ENCODE measurements around the gene NEGR1.

NEGR1 gene

DNA sequence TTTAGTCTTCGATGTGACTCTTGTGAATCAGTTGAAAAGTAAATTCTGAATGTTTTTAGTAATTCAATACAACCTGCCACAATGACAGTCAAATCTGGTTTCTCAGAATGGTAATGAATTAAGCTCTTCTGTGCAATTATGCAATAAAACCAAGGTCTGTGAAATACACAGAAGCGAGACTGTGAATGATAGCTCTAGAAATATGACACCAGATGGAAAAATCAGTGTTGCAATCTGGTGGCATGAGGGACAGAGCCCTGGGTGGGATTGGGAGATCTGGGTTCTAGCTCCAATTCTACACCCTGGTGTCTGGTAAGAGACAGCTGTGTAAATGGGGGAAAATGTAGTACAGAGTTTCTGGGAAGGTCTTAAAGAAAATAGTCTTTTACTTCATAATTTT lies 615.1 kb downstream of the NEGR1 start:
- no peak for FAIRE-seq

DNA sequence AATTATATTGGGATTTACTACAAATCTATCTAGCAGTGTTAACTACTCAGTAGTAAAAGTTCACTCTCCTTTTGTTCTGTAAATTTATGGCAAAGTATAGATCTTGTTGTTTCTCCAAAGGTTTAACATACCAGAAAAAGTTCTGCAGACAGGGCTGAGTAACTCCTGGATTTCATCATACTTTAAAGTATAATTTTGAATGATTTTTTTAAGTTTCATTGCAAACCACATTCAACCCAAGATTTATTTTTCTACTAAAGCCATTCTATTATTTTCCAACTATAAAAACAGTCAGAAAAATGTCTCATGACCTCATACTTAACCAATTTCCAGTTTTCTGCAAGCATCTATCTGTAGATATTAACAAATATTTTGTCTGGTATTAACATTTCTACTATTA lies 615.7 kb downstream of the NEGR1 start:
- no peak for FAIRE-seq

DNA sequence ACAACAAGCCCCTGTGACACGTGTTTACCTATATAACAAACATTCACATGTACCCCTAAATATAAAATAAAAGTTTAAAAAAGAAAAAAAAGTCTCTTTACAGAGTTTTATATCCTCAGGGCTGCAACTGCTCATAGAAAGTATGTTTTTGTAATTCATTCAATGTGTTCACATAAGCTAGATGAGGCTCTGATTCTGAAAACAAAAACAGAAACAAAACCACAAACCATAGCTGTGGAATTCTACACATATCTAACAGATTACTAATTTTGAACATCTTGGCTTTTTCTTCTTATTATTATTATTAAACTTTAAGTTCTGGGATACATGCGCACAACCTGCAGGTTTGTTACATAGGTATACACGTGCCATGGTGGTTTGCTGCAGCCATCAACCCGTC lies 621.9 kb downstream of the NEGR1 start:
- FAIRE-seq = no peak

DNA sequence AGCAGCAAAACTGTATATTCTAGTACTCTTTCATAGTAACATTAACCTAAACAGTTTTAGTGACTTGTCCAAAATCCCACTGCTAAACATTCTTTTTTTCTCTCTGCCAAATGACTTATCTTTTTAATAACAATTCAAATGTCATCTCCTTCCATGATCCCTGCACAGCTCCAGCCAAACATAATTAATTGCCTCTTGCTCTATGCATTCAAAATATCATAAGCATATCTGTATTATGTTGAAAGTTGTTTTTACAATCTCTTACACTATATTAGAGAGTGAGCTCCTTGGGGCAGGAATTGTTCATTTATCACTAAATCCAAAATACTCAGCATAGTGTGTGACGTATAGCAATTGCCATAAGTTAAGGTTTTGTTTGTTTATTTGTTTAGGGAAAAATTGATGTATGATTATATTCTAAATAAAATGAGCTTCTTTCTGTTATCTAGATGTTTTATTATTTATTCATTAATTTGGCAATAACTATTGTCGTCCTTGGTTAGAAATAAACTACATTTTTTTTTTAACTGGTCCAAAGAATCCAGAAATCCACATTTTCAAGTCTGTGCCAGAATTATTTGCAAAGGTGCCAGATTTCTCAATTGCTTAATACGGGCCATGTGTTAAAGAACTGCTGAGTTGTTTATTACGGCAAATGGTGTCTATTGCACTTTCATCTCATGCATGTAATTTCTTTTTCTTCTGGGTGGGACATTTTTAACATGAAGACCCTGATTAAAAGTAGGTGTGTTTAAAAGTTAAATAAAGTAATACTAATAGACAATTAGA lies 624.3 kb downstream of the NEGR1 start:
- FAIRE-seq = peak; percentile 41

DNA sequence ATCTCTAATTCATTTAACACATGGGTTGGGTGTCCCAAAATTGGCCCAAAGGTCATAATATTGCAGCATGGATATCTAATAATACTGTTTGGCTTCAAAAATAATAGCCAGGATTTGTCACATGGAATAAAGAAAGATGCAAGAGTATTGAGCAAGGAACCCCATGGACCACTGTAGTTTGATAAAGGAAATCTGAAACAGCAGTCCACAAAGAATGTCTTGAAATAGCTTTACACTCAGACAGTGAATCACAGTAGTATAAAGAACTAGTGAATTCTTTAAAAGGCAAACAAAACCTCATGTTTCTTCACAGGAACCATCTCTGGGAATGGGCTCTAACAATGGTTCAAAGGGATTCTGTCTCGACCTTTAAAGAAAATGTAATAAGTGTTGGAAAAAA lies 625.4 kb downstream of the NEGR1 start:
- FAIRE-seq = no peak

DNA sequence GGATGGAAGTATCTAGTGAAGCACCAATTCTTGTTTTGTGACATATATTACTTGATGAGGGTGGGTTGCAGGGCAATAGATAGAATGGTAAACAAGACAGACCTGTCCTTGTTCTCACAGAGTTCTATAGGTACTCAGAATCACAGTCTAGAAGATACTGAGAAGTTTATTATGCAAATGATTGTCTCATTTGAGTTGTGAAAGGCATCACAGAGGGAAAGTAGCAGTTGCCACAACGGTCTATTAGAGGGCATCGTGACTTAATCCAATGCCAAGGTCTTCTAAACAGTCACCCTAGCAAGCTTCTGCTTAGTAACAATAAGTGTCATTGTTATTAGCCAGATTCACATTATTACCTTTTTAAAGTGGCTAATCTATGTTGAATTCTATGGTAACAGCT lies 626.7 kb downstream of the NEGR1 start:
- no peak for FAIRE-seq

DNA sequence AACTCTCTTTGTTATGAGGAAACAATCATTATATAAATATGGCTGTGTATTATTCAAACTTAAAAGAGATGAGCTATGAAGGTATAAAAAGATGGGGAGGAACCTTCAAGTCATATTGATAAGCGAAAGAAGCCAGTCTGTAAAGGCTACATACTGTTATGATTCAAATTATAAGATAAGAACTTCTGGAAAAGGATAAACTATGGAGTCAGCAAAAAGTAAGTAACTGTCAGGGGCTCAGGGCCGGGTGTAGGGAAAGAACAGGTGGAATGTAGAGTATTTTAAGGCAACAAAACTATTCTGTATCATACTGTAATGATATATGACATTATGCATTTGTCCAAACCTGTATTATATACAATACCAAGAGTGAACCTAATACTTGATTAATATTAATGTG lies 628.4 kb downstream of the NEGR1 start:
- no peak for FAIRE-seq

DNA sequence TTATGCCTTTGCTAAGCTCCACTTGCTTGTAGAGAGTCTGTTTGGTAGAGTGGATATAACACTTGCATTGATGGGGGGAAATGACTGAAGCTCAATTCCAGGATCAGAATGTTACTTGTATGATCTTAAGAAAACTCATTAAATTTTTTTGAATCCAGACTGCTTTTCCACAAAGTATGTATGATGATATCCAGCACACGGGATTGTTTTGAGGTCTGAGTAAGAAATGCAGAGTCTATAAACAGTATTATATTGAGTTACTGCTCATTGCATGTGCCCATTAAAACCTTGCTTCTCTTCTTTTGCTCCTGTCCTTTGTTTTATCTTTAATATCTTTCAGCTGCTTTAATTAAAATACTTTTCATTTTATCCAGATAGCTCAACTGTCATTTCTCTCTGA lies 631.1 kb downstream of the NEGR1 start:
- FAIRE-seq = no peak

DNA sequence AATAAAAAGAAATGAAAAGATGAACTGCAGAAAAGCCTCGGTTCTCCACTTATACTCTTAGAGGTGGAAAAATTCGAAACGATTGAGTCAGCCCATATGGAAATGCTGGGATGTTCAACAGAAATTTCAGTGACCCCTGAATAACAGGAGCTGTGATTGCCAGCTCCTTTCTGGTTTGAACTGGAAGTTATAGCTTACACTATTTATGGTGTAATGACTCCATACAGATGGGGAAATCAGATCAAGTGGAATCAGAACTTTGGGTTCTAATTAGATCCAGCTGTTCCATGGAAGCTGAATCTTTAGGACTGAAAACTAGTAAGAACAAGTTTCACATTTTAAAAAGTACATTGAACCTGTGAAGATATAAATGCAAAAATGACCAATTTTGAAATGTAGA lies 632.2 kb downstream of the NEGR1 start:
- FAIRE-seq = no peak

DNA sequence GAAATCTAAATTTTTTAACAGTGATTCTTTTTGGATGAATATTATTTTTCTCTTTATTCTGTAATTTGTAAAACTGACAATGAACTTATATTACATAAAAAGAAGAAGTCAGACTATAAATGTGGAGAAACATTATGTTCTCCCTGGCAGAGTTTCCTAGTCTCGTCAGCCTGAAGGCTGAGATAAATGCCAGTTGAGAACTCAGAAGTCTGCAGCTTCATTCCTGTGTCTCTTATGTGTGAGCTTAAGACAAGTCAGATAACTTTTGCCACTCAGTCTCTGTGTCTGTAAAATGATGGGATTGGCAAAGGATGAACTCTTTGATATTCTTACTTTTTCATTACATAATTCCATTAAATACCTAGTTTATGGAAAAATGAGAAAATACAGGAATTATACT lies 632.7 kb downstream of the NEGR1 start:
- no peak for FAIRE-seq

DNA sequence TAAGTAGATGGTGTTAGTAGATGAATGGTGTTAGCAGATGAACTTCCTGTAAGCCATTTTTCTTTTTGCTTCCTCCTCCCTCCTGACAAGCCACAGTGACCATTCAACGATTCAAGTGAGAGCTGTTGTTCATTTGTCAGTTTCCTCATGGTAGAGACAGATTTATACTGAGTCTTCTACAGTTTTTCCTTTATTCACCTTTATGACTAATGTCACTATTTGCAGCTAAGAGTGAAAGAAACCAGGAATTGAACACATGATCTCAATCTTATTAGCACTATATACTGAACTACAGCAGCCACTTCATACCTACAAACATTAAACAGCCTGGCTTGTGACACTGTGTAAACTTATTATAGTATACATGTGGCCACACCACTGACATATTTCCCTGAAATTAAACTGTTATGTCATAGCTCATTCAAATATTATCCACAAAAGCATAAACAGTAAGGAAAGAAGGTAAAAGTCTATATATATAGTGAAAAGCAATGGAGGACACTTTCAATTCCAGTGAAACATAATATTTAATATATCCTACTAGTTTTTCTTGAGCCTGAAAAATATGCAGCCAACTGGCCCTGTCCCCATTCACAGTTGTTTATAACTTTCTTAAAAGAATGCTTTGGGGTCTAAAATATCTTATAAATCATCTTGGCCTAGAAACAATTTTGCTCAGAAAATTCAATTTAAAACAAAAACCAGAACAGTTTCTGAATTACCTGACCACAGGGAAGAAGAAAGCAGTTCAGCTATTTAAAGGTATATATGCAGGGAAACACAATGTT lies 634.6 kb downstream of the NEGR1 start:
- FAIRE-seq = no peak

DNA sequence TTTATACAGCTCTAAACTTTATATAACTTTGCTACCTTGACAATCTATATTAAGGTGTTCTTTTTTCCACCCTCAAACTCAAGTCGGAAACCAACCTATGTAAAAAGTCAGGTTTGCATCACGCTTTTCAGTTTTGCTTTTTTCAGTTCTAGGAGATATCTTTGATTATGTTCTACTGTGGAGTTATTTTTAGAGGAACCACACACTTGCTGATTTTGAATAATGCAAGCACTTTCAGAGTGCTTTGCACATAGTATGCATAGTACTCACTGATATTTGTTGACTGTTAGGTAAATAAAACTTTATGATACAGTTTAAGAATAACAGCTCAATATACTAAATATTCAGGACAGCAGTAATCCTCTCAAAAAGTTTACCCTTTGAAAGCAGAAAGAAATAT lies 637.3 kb downstream of the NEGR1 start:
- FAIRE-seq = no peak

DNA sequence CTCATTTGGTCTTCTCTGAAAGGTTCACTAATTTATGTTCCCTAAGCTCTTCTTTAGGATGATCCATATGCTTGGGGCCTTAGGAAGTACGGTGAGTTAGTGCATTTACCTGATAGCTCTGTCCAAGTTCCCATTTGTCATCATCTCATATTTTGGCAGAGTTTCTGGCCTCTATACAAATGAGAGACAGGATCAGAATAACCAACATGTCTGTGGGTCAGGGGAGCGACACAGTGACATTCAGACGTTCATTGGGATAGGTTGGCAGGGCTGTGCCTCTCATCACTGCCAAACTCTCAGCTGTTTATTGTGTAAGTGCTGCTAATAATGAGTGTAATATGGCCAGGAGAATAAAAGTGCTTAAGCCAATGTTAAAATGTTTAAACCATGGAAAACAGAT lies 640.4 kb downstream of the NEGR1 start:
- FAIRE-seq = no peak

DNA sequence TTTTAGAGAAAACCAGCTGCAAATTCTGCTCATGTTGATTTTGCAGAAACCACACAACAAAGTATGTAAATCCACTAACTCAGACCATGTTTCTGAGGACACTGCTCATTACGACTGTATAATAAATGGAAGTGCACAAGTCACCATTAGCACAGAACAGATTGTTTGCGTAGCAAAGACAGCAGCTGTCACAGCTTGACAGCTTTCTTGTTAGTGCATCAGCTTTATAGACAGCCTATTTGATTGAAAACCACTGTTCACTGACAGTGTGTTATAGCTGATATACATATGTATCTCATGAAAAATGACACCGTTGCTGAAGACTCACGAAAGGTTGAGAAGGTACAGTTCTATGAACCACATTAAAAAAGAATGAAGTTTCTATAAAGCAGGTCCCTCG lies 641.3 kb downstream of the NEGR1 start:
- no peak for FAIRE-seq

DNA sequence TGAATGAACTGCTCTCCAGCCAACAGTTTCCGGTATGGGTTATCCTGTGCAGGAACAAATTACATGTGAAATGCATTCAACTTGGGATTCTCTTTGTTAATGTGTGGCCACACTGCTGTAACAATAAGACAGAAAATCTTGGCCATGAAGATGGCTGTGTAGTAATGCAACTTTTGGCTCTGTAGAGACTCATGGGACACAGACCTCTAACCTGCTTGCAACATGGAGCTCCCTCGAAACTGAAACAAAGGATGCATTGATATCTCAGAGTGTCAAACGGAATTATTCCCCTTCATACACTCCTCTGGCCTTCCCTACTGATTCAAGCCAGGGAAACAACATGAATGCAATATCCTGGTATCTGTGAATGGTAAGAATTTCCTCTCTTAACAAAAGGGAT lies 642.2 kb downstream of the NEGR1 start:
- FAIRE-seq = no peak

DNA sequence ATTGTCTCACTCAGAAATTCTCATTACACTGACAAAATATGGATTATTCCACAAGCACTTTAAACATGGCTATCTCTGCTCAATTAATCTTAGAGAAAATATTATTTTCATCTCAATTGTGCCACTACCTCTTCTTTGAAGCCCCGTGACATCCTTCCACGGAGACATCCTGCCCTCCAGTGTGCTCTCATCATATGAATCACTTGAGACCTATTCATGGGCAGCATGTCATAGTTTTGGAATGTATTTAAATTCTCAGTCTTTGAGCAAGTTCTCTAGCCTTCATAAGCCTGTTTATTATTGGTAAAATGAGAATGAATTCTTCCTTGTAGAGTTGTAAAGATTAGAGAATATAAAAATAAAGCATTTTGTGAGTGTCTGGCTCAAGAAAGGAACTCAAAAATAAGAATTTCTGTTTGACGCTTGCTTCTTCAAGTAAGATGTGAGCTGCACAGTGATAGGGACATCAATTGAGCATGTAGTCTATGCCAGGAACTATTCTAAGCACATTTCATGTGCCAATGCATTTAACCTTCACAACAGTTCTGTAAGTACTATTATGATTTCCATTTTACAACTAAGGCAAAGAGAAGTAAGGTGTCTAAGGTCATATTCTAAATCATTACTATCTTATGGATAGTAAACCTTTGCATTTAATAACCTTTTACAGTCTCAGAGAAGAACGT lies 644.1 kb downstream of the NEGR1 start:
- no peak for FAIRE-seq

DNA sequence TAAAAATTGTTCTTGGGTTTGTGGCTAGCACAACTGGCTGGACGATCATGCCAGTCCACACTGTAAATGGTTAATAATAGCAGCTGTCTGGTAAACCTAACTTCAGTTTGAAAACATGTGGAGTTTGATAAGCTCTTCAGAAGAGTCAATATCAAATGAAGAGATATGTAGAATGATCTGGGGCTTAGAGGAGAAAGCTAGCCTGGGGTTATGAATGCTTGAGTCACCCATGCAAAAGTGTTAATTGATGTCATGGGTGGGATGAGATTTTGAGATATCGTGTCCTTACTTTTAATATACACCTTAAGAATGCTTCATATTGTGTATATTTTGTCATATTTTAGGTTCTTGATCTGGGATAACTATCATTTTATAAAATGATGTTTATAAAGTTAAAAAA lies 646.8 kb downstream of the NEGR1 start:
- no peak for FAIRE-seq

DNA sequence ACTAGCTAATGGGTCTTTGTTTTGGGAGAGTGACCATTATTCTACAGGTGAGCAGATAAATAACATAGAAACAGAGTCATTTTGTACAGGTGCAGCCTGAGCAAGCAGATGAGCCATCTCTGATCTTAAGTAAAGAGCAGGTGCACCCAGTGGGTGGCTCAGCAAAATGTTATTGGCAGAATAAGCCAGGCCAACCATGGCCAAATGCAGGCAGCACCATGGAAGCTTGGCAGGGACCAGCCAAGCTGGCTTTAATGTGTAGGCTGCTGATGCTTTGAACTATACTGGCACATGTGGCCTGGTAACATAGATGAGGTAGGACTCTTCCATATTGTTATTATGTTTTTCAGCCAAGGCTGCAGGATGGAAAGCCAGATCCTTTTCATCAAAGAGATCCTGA lies 648.2 kb downstream of the NEGR1 start:
- FAIRE-seq = no peak

DNA sequence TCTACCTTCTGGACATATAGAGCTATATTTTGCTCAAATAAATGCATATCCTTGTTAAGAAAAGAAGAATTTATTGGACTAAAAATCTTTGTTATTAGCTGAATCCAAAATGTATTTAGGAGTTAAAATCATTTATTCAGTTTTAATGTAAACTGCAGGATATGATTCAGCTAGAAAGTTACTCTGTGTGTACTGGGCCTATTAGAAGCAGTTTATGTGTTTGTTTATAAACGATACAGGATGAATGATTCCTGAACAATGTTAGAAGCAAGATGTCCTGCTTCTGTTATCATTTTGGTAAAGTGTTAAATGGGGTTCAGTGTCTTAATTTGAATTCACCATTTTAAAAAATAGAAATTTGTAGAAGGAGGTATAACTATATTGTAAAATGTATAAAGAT lies 652.3 kb downstream of the NEGR1 start:
- no peak for FAIRE-seq

DNA sequence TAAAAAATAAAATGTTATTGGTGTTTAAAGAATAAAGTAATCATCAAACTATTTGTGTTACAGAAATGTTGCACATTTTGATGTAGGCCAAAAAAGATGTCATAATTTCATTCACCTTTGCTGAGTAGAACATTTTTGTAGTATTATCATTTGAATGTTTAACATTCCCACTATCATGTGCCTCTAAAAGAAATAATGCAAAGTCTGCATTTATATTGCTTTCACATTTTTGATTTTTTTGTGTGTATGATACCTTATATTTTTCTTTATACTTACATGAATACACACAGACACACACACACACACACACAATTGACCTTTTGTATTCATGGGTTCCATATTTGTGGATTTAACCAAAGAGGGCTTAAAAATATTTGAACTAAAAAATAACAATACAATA lies 657.3 kb downstream of the NEGR1 start:
- no peak for FAIRE-seq

DNA sequence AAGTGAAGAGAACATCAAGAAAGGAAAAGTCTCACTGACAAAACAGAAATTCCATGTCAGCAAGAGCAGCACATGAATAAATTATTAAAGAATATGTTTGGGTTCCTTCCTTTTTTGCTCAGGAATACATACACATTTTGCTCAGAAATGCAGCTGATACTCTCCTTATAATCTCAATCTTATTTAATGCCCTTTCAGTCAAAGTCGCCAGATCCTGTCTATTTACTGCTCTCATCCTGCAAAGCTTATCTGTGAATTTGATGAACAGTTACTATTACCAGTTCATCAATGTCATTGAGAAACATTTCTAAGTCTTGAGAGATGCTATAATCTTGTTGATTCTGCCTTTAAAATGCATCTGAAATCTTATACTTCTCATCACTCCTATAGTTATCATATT lies 658.5 kb downstream of the NEGR1 start:
- FAIRE-seq = no peak

DNA sequence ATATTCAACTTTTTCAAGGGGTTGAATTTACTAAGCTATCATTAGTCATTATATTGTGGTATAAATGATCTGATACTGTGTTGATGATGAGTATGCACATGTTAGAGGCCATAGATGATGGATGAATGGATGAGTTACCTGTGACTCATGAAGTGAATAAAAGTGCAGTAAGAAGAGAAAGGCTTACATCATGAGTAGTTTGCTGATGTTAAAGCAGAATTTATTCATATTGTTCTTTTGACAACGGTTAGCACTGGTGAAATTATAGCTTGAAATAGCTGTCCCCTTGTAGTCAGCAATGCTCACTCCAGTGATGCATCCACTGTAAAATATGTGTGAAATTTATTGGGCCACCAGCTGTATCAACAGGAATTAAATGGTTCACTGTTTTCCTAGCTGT lies 660.6 kb downstream of the NEGR1 start:
- FAIRE-seq = no peak

DNA sequence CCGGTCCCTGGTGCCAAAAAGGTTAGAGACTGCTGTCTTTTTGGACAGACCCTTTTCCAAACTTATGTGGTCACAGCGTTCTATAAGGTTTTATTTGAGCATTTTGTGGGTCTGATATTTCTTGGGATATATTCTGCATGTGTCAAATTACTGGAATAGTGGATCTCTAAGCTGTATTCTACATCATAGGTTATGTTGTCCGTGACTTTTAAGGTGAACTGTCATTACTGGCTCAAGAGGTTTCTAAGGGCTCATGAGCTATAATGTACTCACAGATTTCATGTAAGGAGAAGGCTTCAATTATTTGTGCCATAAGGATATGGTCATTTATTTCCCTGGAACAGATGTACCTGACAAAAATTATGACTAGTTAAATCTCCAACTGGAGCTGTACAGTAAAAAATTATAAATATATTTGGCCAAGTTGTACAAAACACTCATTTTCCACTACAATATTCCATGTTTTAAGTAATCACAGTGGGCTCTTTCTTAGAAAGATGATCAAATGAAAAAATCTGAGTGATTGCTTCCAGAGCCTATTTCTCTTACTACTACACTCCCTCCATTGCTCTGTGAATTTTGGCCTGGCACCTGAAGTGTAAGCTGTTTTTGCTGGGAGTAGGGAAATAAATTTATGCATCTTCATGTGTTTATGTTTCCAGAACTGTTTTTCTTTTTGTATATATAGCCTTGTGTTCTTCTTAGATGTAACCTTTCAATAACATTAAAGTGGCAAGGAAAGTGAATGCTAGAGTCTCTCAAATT lies 663.4 kb downstream of the NEGR1 start:
- FAIRE-seq = no peak

All from colon (tissue), 2 donors.